H1 (cell line): ENCODE data around the gene UBR2. TPM values are rescaled to one million over a fixed set of nuclear protein-coding genes. Genes with fewer than 3 reads are reported as not detected.

ENCODE experiments used
- CTCF ChIA-PET: fragments of 300-600 bp; sonication (Branson Sonifier 250); formaldehyde crosslinking; loops from one replicate; lab custom pipeline; 2021; ENCODE audit not compliant: partially characterized antibody; lab: Charles Lee
- POLR2A ChIA-PET: fragments of 300-600 bp; sonication (Branson Sonifier 250); formaldehyde crosslinking; loops from one replicate; lab custom pipeline; 2021; ENCODE audit warnings: inconsistent platforms; ENCODE audit not compliant: partially characterized antibody; lab: Charles Lee
- DNase-seq, 2 experiments: peaks; one replicate each; pipeline versions ENCODE4 v3.0.0 to v3.0.0-alpha.2; 2010 to 2022; ENCODE audit warnings: low spot score in 2 of 2, low read depth in 1 of 2, mixed read lengths in 1 of 2
- FAIRE-seq: peaks from 2 replicates; lab custom pipeline; 2011; peaks lifted over from hg19 to GRCh38; lab: Jason Lieb, UNC
- H2AFZ ChIP-seq: 2 replicates; pipeline ENCODE4 v1.8.1; 2012; ENCODE audit warnings: low read length, inconsistent platforms
- H2AK5ac ChIP-seq: 2 replicates; pipeline ENCODE4 v1.6.1; 2013; ENCODE audit warnings: low read depth, low read length
- H2BK120ac ChIP-seq: replicated peaks from 2 replicates; pipeline ENCODE3; 2013; ENCODE audit warnings: low read depth, low read length, inconsistent platforms
- H2BK12ac ChIP-seq: 2 replicates; pipeline ENCODE4 v1.6.1; 2013; ENCODE audit warnings: low read depth, low read length
- H2BK15ac ChIP-seq: 2 replicates; pipeline ENCODE4 v1.6.1; 2013; ENCODE audit warnings: low read length
- H2BK20ac ChIP-seq: 2 replicates; pipeline ENCODE4 v1.6.1; 2013; ENCODE audit warnings: low read length
- H2BK5ac ChIP-seq: 2 replicates; pipeline ENCODE4 v1.6.1; 2013; ENCODE audit warnings: low read depth, low read length
- H3K14ac ChIP-seq: 2 replicates; pipeline ENCODE4 v1.6.1; 2013; ENCODE audit warnings: inconsistent platforms; ENCODE audit not compliant: insufficient read length
- H3K18ac ChIP-seq: 2 replicates; pipeline ENCODE4 v1.6.1; 2013; ENCODE audit warnings: low read length; ENCODE audit errors: extremely low read depth
- H3K23ac ChIP-seq: 2 replicates; pipeline ENCODE4 v1.6.1; 2013; ENCODE audit warnings: inconsistent platforms; ENCODE audit not compliant: insufficient read length
- H3K23me2 ChIP-seq: 2 replicates; pipeline ENCODE4 v1.6.1; 2013; ENCODE audit warnings: low read depth, low read length
- H3K27ac ChIP-seq: 2 replicates; pipeline ENCODE4 v1.6.1; 2011; ENCODE audit warnings: low read depth, low read length, inconsistent platforms
- H3K27me3 ChIP-seq, 4 experiments: replicated peaks in 1 of 4; 1 replicate in 1 of 4; 2 replicates in 3 of 4; pipeline versions ENCODE4 v1.6.1 to v1.8.1; 2011 to 2013; ENCODE audit warnings: low read length in 3 of 4, mild to moderate bottlenecking in 3 of 4, inconsistent platforms in 2 of 4, mixed read lengths in 2 of 4, moderate library complexity in 1 of 4; ENCODE audit not compliant: control insufficient read depth in 3 of 4, insufficient read depth in 3 of 4; ENCODE audit errors: extremely low read depth in 1 of 4
- H3K36me3 ChIP-seq, 4 experiments: 2 replicates each; pipeline versions ENCODE4 v1.6.1 to v1.8.1; 2011 to 2013; ENCODE audit warnings: mild to moderate bottlenecking in 4 of 4, low read length in 3 of 4, moderate library complexity in 2 of 4, control low read depth in 1 of 4, inconsistent platforms in 1 of 4; ENCODE audit not compliant: insufficient read depth in 4 of 4, control insufficient read depth in 2 of 4
- H3K4ac ChIP-seq: replicated peaks from 2 replicates; pipeline ENCODE3; 2013; ENCODE audit warnings: low read length, low read depth, mixed read lengths, inconsistent platforms; ENCODE audit not compliant: insufficient read length
- H3K4me1 ChIP-seq, 4 experiments: replicated peaks in 1 of 4; 1 replicate in 1 of 4; 2 replicates in 3 of 4; pipeline versions ENCODE4 v1.6.1 to v1.8.1; 2011 to 2013; ENCODE audit warnings: low read length in 3 of 4, inconsistent platforms in 2 of 4, mixed read lengths in 1 of 4; ENCODE audit not compliant: insufficient read depth in 4 of 4, control insufficient read depth in 3 of 4
- H3K4me2 ChIP-seq, 2 experiments: 2 replicates each; pipeline versions ENCODE4 v1.6.1 to v1.8.1; 2011 to 2013; ENCODE audit warnings: low read depth in 2 of 2, low read length in 2 of 2, control low read depth in 1 of 2, inconsistent platforms in 1 of 2, mild to moderate bottlenecking in 1 of 2; ENCODE audit not compliant: insufficient read depth in 1 of 2
- H3K4me3 ChIP-seq, 4 experiments: fragments of 200-600, 300-600 bp in 1 of 4; sonication (generic), shearing (Covaris generic), sonication (Bioruptor Twin) in 1 of 4; 2 replicates each; pipeline versions ENCODE4 v1.5.1 to v1.8.1; 2011 to 2016; ENCODE audit warnings: low read length in 4 of 4, low read depth in 3 of 4, control low read depth in 2 of 4, inconsistent platforms in 2 of 4, mild to moderate bottlenecking in 2 of 4, mixed read lengths in 1 of 4, moderate library complexity in 1 of 4; ENCODE audit not compliant: insufficient read depth in 2 of 4; ENCODE audit errors: extremely low read depth in 1 of 4
- H3K56ac ChIP-seq: replicated peaks from 2 replicates; pipeline ENCODE3; 2013; ENCODE audit warnings: low read depth, mild to moderate bottlenecking, mixed read lengths, low read length, inconsistent platforms; ENCODE audit not compliant: insufficient read length
- H3K79me1 ChIP-seq: 2 replicates; pipeline ENCODE4 v1.6.1; 2013; ENCODE audit warnings: low read depth, low read length, control low read depth
- H3K79me2 ChIP-seq, 2 experiments: 2 replicates each; pipeline versions ENCODE4 v1.6.1 to v1.8.1; 2012 to 2013; ENCODE audit warnings: low read length in 2 of 2, mild to moderate bottlenecking in 2 of 2, inconsistent platforms in 1 of 2; ENCODE audit not compliant: insufficient read depth in 2 of 2, control insufficient read depth in 1 of 2
- H3K9ac ChIP-seq, 4 experiments: replicated peaks in 1 of 4; 1 replicate in 1 of 4; 2 replicates in 3 of 4; pipeline versions ENCODE4 v1.6.1 to v1.8.1; 2011 to 2013; ENCODE audit warnings: low read depth in 3 of 4, low read length in 3 of 4, control low read depth in 2 of 4, mild to moderate bottlenecking in 2 of 4, moderate library complexity in 2 of 4, inconsistent platforms in 1 of 4; ENCODE audit errors: extremely low read depth in 1 of 4
- H3K9me3 ChIP-seq, 2 experiments: 2 replicates each; pipeline versions ENCODE4 v1.6.1 to v1.8.1; 2012 to 2013; ENCODE audit warnings: mild to moderate bottlenecking in 2 of 2, moderate library complexity in 2 of 2, control low read depth in 1 of 2, inconsistent platforms in 1 of 2, low read depth in 1 of 2, low read length in 1 of 2, mixed read lengths in 1 of 2; ENCODE audit not compliant: insufficient read depth in 2 of 2
- H4K20me1 ChIP-seq, 2 experiments: replicated peaks in 1 of 2; 2 replicates each; pipeline versions ENCODE3 to v1.8.1; 2011 to 2013; ENCODE audit warnings: inconsistent platforms in 2 of 2, low read length in 2 of 2, mild to moderate bottlenecking in 1 of 2; ENCODE audit not compliant: insufficient read depth in 2 of 2, control insufficient read depth in 1 of 2
- H4K5ac ChIP-seq: 2 replicates; pipeline ENCODE4 v1.6.1; 2013; ENCODE audit warnings: low read length, low read depth, mixed read lengths, inconsistent platforms; ENCODE audit not compliant: insufficient read length
- H4K8ac ChIP-seq: 2 replicates; pipeline ENCODE4 v1.8.0; 2013; ENCODE audit warnings: mild to moderate bottlenecking, moderate library complexity, low read length, inconsistent platforms; ENCODE audit not compliant: insufficient read depth; ENCODE audit errors: extremely low read depth
- H4K91ac ChIP-seq: replicated peaks from 2 replicates; pipeline ENCODE3; 2013; ENCODE audit warnings: low read length, mixed read lengths, inconsistent platforms; ENCODE audit not compliant: insufficient read length
- BACH1 ChIP-seq: IDR thresholded peaks from 2 replicates; pipeline ENCODE4 v1.6.1; 2012; ENCODE audit warnings: low read length, improper control_type of control experiment
- CEBPB ChIP-seq: IDR thresholded peaks from 2 replicates; pipeline ENCODE4 v1.6.1; 2012; ENCODE audit warnings: low read depth, low read length
- POLR2A ChIP-seq, 2 experiments: IDR thresholded peaks; 1 replicate in 1 of 2; 2 replicates in 1 of 2; pipeline ENCODE4 v1.6.1; 2011; ENCODE audit warnings: low read depth in 2 of 2, low read length in 2 of 2, mild to moderate bottlenecking in 2 of 2; ENCODE audit errors: control extremely low read depth in 1 of 2
- POU5F1 ChIP-seq: IDR thresholded peaks from 2 replicates; pipeline ENCODE4 v1.6.1; 2011; ENCODE audit warnings: low read depth, mild to moderate bottlenecking, low read length, moderate library complexity
- SIX5 ChIP-seq: IDR thresholded peaks from 2 replicates; pipeline ENCODE4 v1.6.1; 2011; ENCODE audit warnings: mild to moderate bottlenecking, low read depth, low read length
- SP2 ChIP-seq: IDR thresholded peaks from 2 replicates; pipeline ENCODE4 v1.6.1; 2012; ENCODE audit warnings: mild to moderate bottlenecking, low read length, inconsistent platforms
- TEAD4 ChIP-seq: IDR thresholded peaks from 2 replicates; pipeline ENCODE4 v1.6.1; 2012; ENCODE audit warnings: low read depth, low read length, inconsistent platforms, mixed read lengths
- WGBS, 2 experiments: shearing (Covaris generic) in 1 of 2; methylation state at CpG; one replicate each; pipeline versions ENCODE4 v1.1.6 to v1.1.7; 2013 to 2015; ENCODE audit warnings: low lambda C conversion rate in 2 of 2, mixed read lengths in 2 of 2, inconsistent platforms in 1 of 2, low coverage in 1 of 2, missing lambda C conversion rate in 1 of 2; ENCODE audit not compliant: insufficient replicate concordance in 2 of 2, insufficient coverage in 1 of 2, insufficient read length in 1 of 2; ENCODE audit errors: extremely low coverage in 1 of 2, missing lambda C conversion rate in 1 of 2; 5-methylcytosine and 5-hydroxymethylcytosine counted together
- polyA plus RNA-seq, 7 experiments: library from polyadenylated mRNA; depleted of rRNA in 3 of 7; stranded (reverse) in 5 of 7; unstranded in 2 of 7; fragments of >200 nt in 5 of 7; fragments of 200-250 nt in 2 of 7; gene quantifications; 1 replicate in 5 of 7; 2 replicates in 1 of 7; 4 replicates in 1 of 7; pipeline versions ENCODE4 v1.2.1 to v1.2.3, GENCODE V29; 2011 to 2013; ENCODE audit warnings: missing spikeins in 2 of 7, mixed read lengths in 2 of 7
- total RNA-seq: library from RNA; stranded (reverse); fragmentation: NEBNext Ultra II Directional; extraction: Animal tissue kit (Norgen Biotek cat#: 25700); gene quantifications from 2 replicates; pipeline ENCODE4 v1.2.1, GENCODE V29; 2021

UBR2 gene
- total and polyA plus RNA-seq, 2 of the 8 experiments (the other 6 are each of a cell fraction or from before 2014, with no cell fraction given), result 6.5 to 19.5 TPM

DNA sequence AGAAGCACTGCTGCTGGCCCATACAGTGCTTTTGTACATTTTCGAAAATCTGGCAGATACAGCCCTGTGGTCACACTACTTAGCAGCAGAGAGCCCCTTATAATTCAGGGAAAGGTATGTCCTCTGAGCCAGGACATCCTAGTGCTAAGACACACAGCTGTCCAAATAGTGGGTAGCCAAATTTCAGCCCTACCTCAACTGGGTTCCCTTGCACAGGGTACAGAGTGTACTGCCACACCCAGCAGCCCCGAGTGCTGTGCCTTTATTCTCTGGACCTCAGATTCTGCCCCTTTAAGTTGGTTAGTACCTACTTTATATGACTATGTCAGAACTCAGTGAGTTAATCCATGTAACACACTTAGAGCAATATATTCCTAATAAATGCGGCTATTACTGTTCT is 111.0 kb downstream of the UBR2 start:
- Histone ChIP-seq H3K79me1 (no peaks in the 10 kb centered on the region), H3K9me3 (no peaks in the 10 kb centered on the region), H4K8ac (no peak overlapping the region), H3K27ac (no peak overlapping the region), H2AK5ac (no peak overlapping the region), H3K14ac (no peak overlapping the region), H3K36me3 (peaks cover 6 to 58% (median 23%) of the 10 kb centered on the region in 4 experiments; a peak in 7 of 8 replicates), H3K79me2 (no peaks in the 10 kb centered on the region), H3K9ac (no peak overlapping the region), H4K91ac (no peak overlapping the region), H3K56ac (no peak overlapping the region), H2BK20ac (no peak overlapping the region), H2BK15ac (no peak overlapping the region), H3K23me2 (no peaks in the 10 kb centered on the region), H3K4me1 (no peaks in the 10 kb centered on the region), H3K23ac (no peak overlapping the region), H3K4ac (no peak overlapping the region), H2BK120ac (no peak overlapping the region), H2BK5ac (no peak overlapping the region), H3K4me3 (no peak overlapping the region), H3K18ac (no peak overlapping the region), H2BK12ac (no peak overlapping the region), H3K27me3 (no peaks in the 10 kb centered on the region), H3K4me2 (no peak overlapping the region), H4K5ac (no peak overlapping the region), H2AFZ (no peak overlapping the region), H4K20me1 (no peaks in the 10 kb centered on the region)
- TF ChIP-seq SIX5 (no peak), POU5F1 (no peak), TEAD4 (no peak), BACH1 (no peak), POLR2A (IDR thresholded peaks at IDR 0.05; ENCODE audit: control extremely low read depth in 1 of 2, low read depth in 2 of 2, low read length in 2 of 2) (no peak), SP2 (no peak), CEBPB (no peak)
- WGBS, 2 experiments, result 91% methylated on average over 3 of the region's 3 CpGs; no CpG with 5 or more reads in 1 of the 2 experiments
- FAIRE-seq (no peak), DNase-seq (no peak)
- ChIA-PET POLR2A (no interaction called here), CTCF (interaction anchor here (0.6 to 3.4 kb wide), 9 partner anchors 8 to 183 kb away, joined by 3 to 15 read pairs (median 3); no protein-coding TSS in a partner anchor)
